Activated naive CD4-positive, alpha-beta T cell treated with Interleukin-2 at 50 U/mL for 16 hours (primary cell): ENCODE results near the gene LRRN4.

ENCODE experiments used
- DNase-seq: peaks from one replicate; pipeline ENCODE4 v3.0.0-alpha.2; 2020

LRRN4 gene

GRCh38 chr20:6053776-6054688 lies at the start of gene LRRN4:
Gene LRRN4, minus strand, starts transcription at chr20:6054060. Its CDS starts 1,261 bp downstream, at chr20:6052799.
- no peak for DNase-seq

GRCh38 chr20:6103301-6103700 lies 49.4 kb upstream of the LRRN4 start:
- DNase-seq: no peak

- DNase-seq: no peak
These were observed 47.5 kb upstream of the LRRN4 start for GRCh38 chr20:6101346-6101745.

- DNase-seq: no peak
These were observed 46.4 kb upstream of the LRRN4 start for GRCh38 chr20:6100246-6100645.

- no peak for DNase-seq
These were observed 46.0 kb upstream of the LRRN4 start for GRCh38 chr20:6099819-6100218.

- no peak for DNase-seq
These were observed 41.5 kb upstream of the LRRN4 start for GRCh38 chr20:6095409-6095808.

GRCh38 chr20:6094565-6094964 lies 40.7 kb upstream of the LRRN4 start:
- DNase-seq: no peak

GRCh38 chr20:6094063-6094462 lies 40.2 kb upstream of the LRRN4 start:
- no peak for DNase-seq

GRCh38 chr20:6091661-6092060 lies 37.8 kb upstream of the LRRN4 start:
- no peak for DNase-seq

GRCh38 chr20:6086868-6087267 lies 33.0 kb upstream of the LRRN4 start:
- DNase-seq: no peak

- no peak for DNase-seq
These were observed 30.1 kb upstream of the LRRN4 start for GRCh38 chr20:6083926-6084325.

- no peak for DNase-seq
These were observed 27.4 kb upstream of the LRRN4 start for GRCh38 chr20:6081236-6081635.

GRCh38 chr20:6079016-6079415 lies 25.2 kb upstream of the LRRN4 start:
- no peak for DNase-seq

- DNase-seq: no peak
These were observed 21.8 kb upstream of the LRRN4 start for GRCh38 chr20:6075428-6076219.

GRCh38 chr20:6074784-6075183 lies 20.9 kb upstream of the LRRN4 start:
- no peak for DNase-seq

GRCh38 chr20:6074145-6074561 lies 20.3 kb upstream of the LRRN4 start:
- DNase-seq: no peak

- no peak for DNase-seq
These were observed 17.2 kb upstream of the LRRN4 start for GRCh38 chr20:6070829-6071695.

GRCh38 chr20:6069669-6070068 lies 15.8 kb upstream of the LRRN4 start:
- DNase-seq: no peak

- DNase-seq: no peak
These were observed 14.0 kb upstream of the LRRN4 start for GRCh38 chr20:6067763-6068318.

GRCh38 chr20:6066582-6066981 lies 12.7 kb upstream of the LRRN4 start:
- DNase-seq: no peak

- no peak for DNase-seq
These were observed 7.7 kb upstream of the LRRN4 start for GRCh38 chr20:6061544-6061943.

- DNase-seq: no peak
These were observed 6.4 kb upstream of the LRRN4 start for GRCh38 chr20:6060213-6060612.
